IMR-90 (cell line): ENCODE data around the gene AGFG1.

Source experiments
- POLR2A ChIP-seq: IDR thresholded peaks from 2 replicates; pipeline ENCODE4 v1.6.1; 2012; ENCODE audit warnings: mild to moderate bottlenecking, low read depth, low read length
- TF ChIP-seq, protein P1 (sequence below): conservative IDR thresholded peaks from 2 replicates; pipeline ENCODE4 v1.5.1; 2012; ENCODE audit warnings: mild to moderate bottlenecking, low read depth, low read length, improper control_type of control experiment

DNA sequence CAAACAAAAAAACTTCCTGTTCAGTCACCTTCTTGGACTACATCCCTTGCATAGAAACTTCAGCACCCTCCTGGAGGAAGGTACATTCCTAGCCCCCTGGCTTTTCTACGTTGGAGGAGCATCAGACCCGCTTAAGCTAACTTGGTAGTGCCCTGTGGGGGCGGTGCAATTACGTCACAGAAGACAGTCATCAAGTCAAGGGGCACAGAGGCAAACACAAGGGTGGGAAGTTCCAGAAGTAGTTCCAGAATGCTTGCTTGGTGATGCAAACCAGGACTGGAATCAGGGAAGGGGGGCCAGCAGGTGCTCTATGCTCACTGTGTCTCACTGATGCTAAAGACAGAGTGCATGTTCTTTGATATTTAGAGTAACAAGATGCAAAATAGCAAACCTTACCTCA is 15.2 kb upstream of the AGFG1 start:
- TF ChIP-seq, protein P1, sequence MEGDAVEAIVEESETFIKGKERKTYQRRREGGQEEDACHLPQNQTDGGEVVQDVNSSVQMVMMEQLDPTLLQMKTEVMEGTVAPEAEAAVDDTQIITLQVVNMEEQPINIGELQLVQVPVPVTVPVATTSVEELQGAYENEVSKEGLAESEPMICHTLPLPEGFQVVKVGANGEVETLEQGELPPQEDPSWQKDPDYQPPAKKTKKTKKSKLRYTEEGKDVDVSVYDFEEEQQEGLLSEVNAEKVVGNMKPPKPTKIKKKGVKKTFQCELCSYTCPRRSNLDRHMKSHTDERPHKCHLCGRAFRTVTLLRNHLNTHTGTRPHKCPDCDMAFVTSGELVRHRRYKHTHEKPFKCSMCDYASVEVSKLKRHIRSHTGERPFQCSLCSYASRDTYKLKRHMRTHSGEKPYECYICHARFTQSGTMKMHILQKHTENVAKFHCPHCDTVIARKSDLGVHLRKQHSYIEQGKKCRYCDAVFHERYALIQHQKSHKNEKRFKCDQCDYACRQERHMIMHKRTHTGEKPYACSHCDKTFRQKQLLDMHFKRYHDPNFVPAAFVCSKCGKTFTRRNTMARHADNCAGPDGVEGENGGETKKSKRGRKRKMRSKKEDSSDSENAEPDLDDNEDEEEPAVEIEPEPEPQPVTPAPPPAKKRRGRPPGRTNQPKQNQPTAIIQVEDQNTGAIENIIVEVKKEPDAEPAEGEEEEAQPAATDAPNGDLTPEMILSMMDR, result no peak
- TF ChIP-seq POLR2A, result no peak
